PC-3 (cell line): Measurements from ENCODE around the gene EYS. TPM values are rescaled to one million over a fixed set of nuclear protein-coding genes. Genes with fewer than 3 reads are reported as not detected.
"Not testable (repeated sequence)": the region's sequence is repeated elsewhere in the genome, so short reads cannot be mapped to it uniquely, and the experiment has no call there.

Source experiments
- ATAC-seq: fragments of 200-7000 bp; cut with Tn5 transposase; 2 replicates; pipeline ENCODE4 v1.9.1; 2020; ENCODE audit warnings: mild to moderate bottlenecking, moderate library complexity
- BruUV-seq: library from RNA; stranded (reverse); fragments of 400-500 nt; replicated peaks from 2 replicates; lab custom pipeline; 2021; lab: Mats Ljungman, UMichigan
- CTCF ChIA-PET: fragments of 300-600 bp; sonication (Branson Sonifier 250); formaldehyde crosslinking; loops from one replicate; lab custom pipeline; 2022; ENCODE audit warnings: antibody characterized with exemption; lab: Charles Lee
- POLR2A ChIA-PET: fragments of 300-600 bp; sonication (Branson Sonifier 250); formaldehyde crosslinking; loops from one replicate; lab custom pipeline; 2022; ENCODE audit warnings: antibody characterized with exemption; ENCODE audit not compliant: unreplicated experiment; lab: Charles Lee
- DNase-seq: peaks from one replicate; pipeline ENCODE4 v3.0.0-alpha.2; 2015
- H2AFZ ChIP-seq: fragments of 300-600 bp; sonication (generic); 2 replicates; pipeline ENCODE4 v1.6.0; 2016; ENCODE audit warnings: antibody characterized with exemption, low read length
- H3F3A ChIP-seq: fragments of 300-600 bp; sonication (generic); one replicate; pipeline ENCODE4 v1.6.0; 2017; ENCODE audit warnings: antibody characterized with exemption, low read length, control low read depth, mild to moderate bottlenecking; ENCODE audit not compliant: unreplicated experiment
- H3K27ac ChIP-seq: fragments of 300-600 bp; sonication (generic); 2 replicates; pipeline ENCODE4 v1.5.1; 2016; ENCODE audit warnings: mild to moderate bottlenecking, low read length
- H3K27me3 ChIP-seq: fragments of 300-600 bp; sonication (generic); 2 replicates; pipeline ENCODE4 v1.6.1; 2016; ENCODE audit warnings: low read length, mixed read lengths
- H3K36me3 ChIP-seq: fragments of 300-600 bp; sonication (generic); 2 replicates; pipeline ENCODE4 v1.6.1; 2016; ENCODE audit warnings: low read depth, mixed run types, low read length, mixed read lengths
- H3K4me1 ChIP-seq: fragments of 300-600 bp; sonication (generic); 2 replicates; pipeline ENCODE4 v1.5.1; 2016; ENCODE audit warnings: low read length; ENCODE audit not compliant: insufficient read depth
- H3K4me2 ChIP-seq: fragments of 300-600 bp; sonication (generic); 2 replicates; pipeline ENCODE4 v1.6.0; 2016; ENCODE audit warnings: low read length
- H3K4me3 ChIP-seq: fragments of 300-600 bp; sonication (generic); 2 replicates; pipeline ENCODE4 v1.5.1; 2016; ENCODE audit warnings: mild to moderate bottlenecking, low read length, mixed read lengths
- H3K79me2 ChIP-seq: fragments of 300-600 bp; sonication (generic); 2 replicates; pipeline ENCODE4 v1.6.1; 2017; ENCODE audit warnings: low read length, mixed read lengths
- H3K9ac ChIP-seq: fragments of 300-600 bp; sonication (generic); 2 replicates; pipeline ENCODE4 v1.6.0; 2016; ENCODE audit warnings: mild to moderate bottlenecking, low read length
- H3K9me2 ChIP-seq: fragments of 300-600 bp; sonication (generic); replicated peaks from 2 replicates; pipeline ENCODE4 v1.6.1; 2016; ENCODE audit warnings: mixed run types, low read length, mixed read lengths
- H3K9me3 ChIP-seq: fragments of 300-600 bp; sonication (generic); 2 replicates; pipeline ENCODE4 v1.6.1; 2016; ENCODE audit warnings: low read length, mixed read lengths
- H4K20me1 ChIP-seq: fragments of 300-600 bp; sonication (generic); 2 replicates; pipeline ENCODE4 v1.6.1; 2016; ENCODE audit warnings: low read length, mixed read lengths
- CTCF ChIP-seq: fragments of 300-600 bp; sonication (generic); conservative IDR thresholded peaks from 2 replicates; pipeline ENCODE4 v1.5.1; 2017; ENCODE audit warnings: antibody characterized with exemption, low read depth, mild to moderate bottlenecking, low read length
- EZH2 ChIP-seq: fragments of 300-600 bp; sonication (generic); IDR thresholded peaks from one replicate; pipeline ENCODE4 v1.6.1; 2017; ENCODE audit warnings: antibody characterized with exemption, mild to moderate bottlenecking, low read length; ENCODE audit not compliant: unreplicated experiment
- EZH2phosphoT487 ChIP-seq: fragments of 300-600 bp; sonication (generic); IDR thresholded peaks from 2 replicates; pipeline ENCODE4 v1.6.1; 2018; ENCODE audit warnings: mild to moderate bottlenecking, antibody characterized with exemption, low read length, borderline replicate concordance
- intact Hi-C: fragments of 100-400 bp; cut with micrococcal nuclease; formaldehyde crosslinking; loops from 2 replicates; pipeline ENCODE4 v1.9.0; 2023
- total RNA-seq: library from RNA; depleted of rRNA; stranded (reverse); fragments of >200 nt; gene quantifications from 2 replicates; pipeline ENCODE4 v1.2.3, GENCODE V29; 2014

The EYS gene
- total RNA-seq, 1 experiment from 2014 or later, result 0.07 TPM

DNA sequence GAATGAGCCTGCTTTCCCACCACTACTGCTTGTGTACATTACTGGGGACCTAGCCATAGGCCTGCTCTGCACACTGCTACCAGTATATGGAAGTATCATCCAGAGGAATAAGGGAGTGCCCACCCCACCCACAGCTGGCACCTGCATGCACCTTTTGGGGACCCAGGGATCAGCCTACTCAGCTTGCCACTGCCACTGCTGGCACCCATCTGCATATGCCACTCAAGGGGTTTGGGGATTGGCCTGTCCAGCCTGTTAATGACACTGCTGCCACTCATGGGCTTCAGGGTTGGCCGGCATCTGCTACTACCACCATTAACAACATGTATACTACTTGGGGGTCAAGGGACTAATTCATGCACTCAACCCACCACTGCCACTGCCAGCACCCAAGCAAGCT lies 1239.4 kb downstream of the EYS start:
- Histone ChIP-seq H3K9ac (no peak overlapping the region), H3K4me1 (no peaks in the 10 kb centered on the region), H3F3A (no peaks in the 10 kb centered on the region), H3K27me3 (no peaks in the 10 kb centered on the region), H3K9me2 (no peaks in the 10 kb centered on the region), H4K20me1 (no peaks in the 10 kb centered on the region), H3K36me3 (no peaks in the 10 kb centered on the region), H3K27ac (no peak overlapping the region), H3K9me3 (no peaks in the 10 kb centered on the region), H3K4me3 (no peak overlapping the region), H2AFZ (no peak overlapping the region), H3K4me2 (no peak overlapping the region), H3K79me2 (no peaks in the 10 kb centered on the region)
- no peak for TF ChIP-seq EZH2
- TF ChIP-seq CTCF, result no peak
- TF ChIP-seq EZH2phosphoT487, result no peak
- CTCF ChIA-PET, result no interaction called here
- no peak for ATAC-seq
- POLR2A ChIA-PET, result no interaction called here
- no TSS peak for BruUV-seq
- intact Hi-C loops, result no loop called here
- no peak for DNase-seq

DNA sequence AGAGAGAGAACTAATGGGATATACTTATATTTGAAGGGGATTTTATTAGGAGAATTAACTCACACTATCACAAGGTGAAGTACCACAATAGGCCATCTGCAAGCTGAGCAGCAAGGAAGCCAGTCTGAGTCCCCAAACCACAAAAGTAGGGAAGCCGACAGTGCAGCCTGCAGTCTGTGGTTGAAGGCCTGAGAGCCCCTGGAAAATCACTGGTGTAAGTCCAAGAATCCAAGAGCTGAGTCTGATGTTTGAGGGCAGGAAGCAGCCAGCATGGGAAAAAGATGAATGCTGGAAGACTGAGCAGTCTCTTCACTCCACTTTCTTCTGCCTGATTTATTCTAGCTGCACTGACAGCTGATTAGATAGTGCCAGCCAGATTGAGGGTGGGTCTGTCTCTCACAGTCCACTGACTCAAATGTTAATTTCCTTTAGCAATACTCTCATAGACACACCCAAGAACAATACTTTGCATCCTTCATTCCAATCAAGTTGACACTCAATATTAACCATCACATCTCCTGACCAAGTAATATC lies 1247.5 kb downstream of the EYS start:
- POLR2A ChIA-PET, result no interaction called here
- H3K4me1 ChIP-seq, result no peaks in the 10 kb centered on the region
- no peak overlapping the region for H3K9ac ChIP-seq
- TF ChIP-seq EZH2, result no peak
- no peaks in the 10 kb centered on the region for H3K27me3 ChIP-seq
- CTCF ChIA-PET, result no interaction called here
- no peak overlapping the region for H3K27ac ChIP-seq
- intact Hi-C loops, result no loop called here
- DNase-seq (no peak), ATAC-seq (no peak)
- H4K20me1 ChIP-seq, result no peaks in the 10 kb centered on the region
- H3K36me3 ChIP-seq, result no peaks in the 10 kb centered on the region
- H3K4me2 ChIP-seq, result no peak overlapping the region
- H2AFZ ChIP-seq, result no peak overlapping the region
- no peaks in the 10 kb centered on the region for H3K9me3 ChIP-seq
- H3F3A ChIP-seq, result no peaks in the 10 kb centered on the region
- BruUV-seq, result no TSS peak
- no peak overlapping the region for H3K4me3 ChIP-seq
- H3K9me2 ChIP-seq, result no peaks in the 10 kb centered on the region
- no peaks in the 10 kb centered on the region for H3K79me2 ChIP-seq

DNA sequence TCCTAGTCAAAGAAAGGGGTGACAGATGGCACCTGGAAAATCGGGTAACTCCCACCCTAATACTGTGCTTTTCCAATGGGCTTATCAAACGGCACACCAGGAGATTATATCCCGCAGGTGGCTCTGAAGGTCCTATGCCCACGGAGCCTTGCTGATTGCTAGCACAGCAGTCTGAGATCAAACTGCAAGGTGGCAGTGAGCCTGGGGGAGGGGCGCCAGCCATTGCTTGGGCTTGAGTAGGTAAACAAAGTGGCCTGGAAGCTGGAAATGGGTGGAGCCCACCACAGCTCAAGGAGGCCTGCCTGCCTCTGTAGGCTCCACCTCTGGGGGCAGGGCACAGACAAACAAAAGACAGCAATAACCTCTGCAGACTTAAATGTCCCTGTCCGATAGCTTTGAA lies 1258.9 kb downstream of the EYS start:
- H4K20me1 ChIP-seq, result not testable (repeated sequence)

GRCh38 chr6:64445038-64445437 lies 1262.0 kb downstream of the EYS start:
- Histone ChIP-seq H3K9me3 (no peaks in the 10 kb centered on the region), H3K4me2 (no peak overlapping the region), H3K27me3 (no peaks in the 10 kb centered on the region), H2AFZ (no peak overlapping the region), H3K36me3 (no peaks in the 10 kb centered on the region), H3K4me3 (no peak overlapping the region), H3K79me2 (no peaks in the 10 kb centered on the region), H3K9me2 (no peaks in the 10 kb centered on the region), H3K4me1 (no peaks in the 10 kb centered on the region), H3F3A (no peaks in the 10 kb centered on the region), H4K20me1 (no peaks in the 10 kb centered on the region), H3K27ac (no peak overlapping the region), H3K9ac (no peak overlapping the region)
- intact Hi-C loops, result no loop called here
- BruUV-seq, result no TSS peak
- no peak for TF ChIP-seq CTCF
- TF ChIP-seq EZH2, result no peak
- TF ChIP-seq EZH2phosphoT487, result no peak
- POLR2A ChIA-PET, result no interaction called here
- DNase-seq, result no peak
- no peak for ATAC-seq
- CTCF ChIA-PET, result no interaction called here

More for the DNA sequence above, 1258.9 kb downstream of the EYS start:
- H2AFZ ChIP-seq, H3K9me2 ChIP-seq, H3F3A ChIP-seq, DNase-seq, H3K27me3 ChIP-seq, POLR2A ChIA-PET, ATAC-seq, H3K36me3 ChIP-seq, CTCF ChIA-PET, H3K27ac ChIP-seq, H3K4me3 ChIP-seq, H3K4me1 ChIP-seq, H3K4me2 ChIP-seq, intact Hi-C loops, H3K9me3 ChIP-seq, H3K79me2 ChIP-seq, H3K9ac ChIP-seq, BruUV-seq: not testable (repeated sequence)
